PC-3 (cell line): Measurements from ENCODE around the gene ACR. TPM values are rescaled to one million over a fixed set of nuclear protein-coding genes. Genes with fewer than 3 reads are reported as not detected.
"Not testable (repeated sequence)": the region's sequence is repeated elsewhere in the genome, so short reads cannot be mapped to it uniquely, and the experiment has no call there.

Experiments
- ATAC-seq: fragments of 200-7000 bp; cut with Tn5 transposase; 2 replicates; pipeline ENCODE4 v1.9.1; 2020; ENCODE audit warnings: mild to moderate bottlenecking, moderate library complexity
- BruUV-seq: library from RNA; stranded (reverse); fragments of 400-500 nt; replicated peaks from 2 replicates; lab custom pipeline; 2021; lab: Mats Ljungman, UMichigan
- CTCF ChIA-PET: fragments of 300-600 bp; sonication (Branson Sonifier 250); formaldehyde crosslinking; loops from one replicate; lab custom pipeline; 2022; ENCODE audit warnings: antibody characterized with exemption; lab: Charles Lee
- POLR2A ChIA-PET: fragments of 300-600 bp; sonication (Branson Sonifier 250); formaldehyde crosslinking; loops from one replicate; lab custom pipeline; 2022; ENCODE audit warnings: antibody characterized with exemption; ENCODE audit not compliant: unreplicated experiment; lab: Charles Lee
- DNase-seq: peaks from one replicate; pipeline ENCODE4 v3.0.0-alpha.2; 2015
- H2AFZ ChIP-seq: fragments of 300-600 bp; sonication (generic); 2 replicates; pipeline ENCODE4 v1.6.0; 2016; ENCODE audit warnings: antibody characterized with exemption, low read length
- H3F3A ChIP-seq: fragments of 300-600 bp; sonication (generic); one replicate; pipeline ENCODE4 v1.6.0; 2017; ENCODE audit warnings: antibody characterized with exemption, low read length, control low read depth, mild to moderate bottlenecking; ENCODE audit not compliant: unreplicated experiment
- H3K27ac ChIP-seq: fragments of 300-600 bp; sonication (generic); 2 replicates; pipeline ENCODE4 v1.5.1; 2016; ENCODE audit warnings: mild to moderate bottlenecking, low read length
- H3K27me3 ChIP-seq: fragments of 300-600 bp; sonication (generic); 2 replicates; pipeline ENCODE4 v1.6.1; 2016; ENCODE audit warnings: low read length, mixed read lengths
- H3K36me3 ChIP-seq: fragments of 300-600 bp; sonication (generic); 2 replicates; pipeline ENCODE4 v1.6.1; 2016; ENCODE audit warnings: low read depth, mixed run types, low read length, mixed read lengths
- H3K4me1 ChIP-seq: fragments of 300-600 bp; sonication (generic); 2 replicates; pipeline ENCODE4 v1.5.1; 2016; ENCODE audit warnings: low read length; ENCODE audit not compliant: insufficient read depth
- H3K4me2 ChIP-seq: fragments of 300-600 bp; sonication (generic); 2 replicates; pipeline ENCODE4 v1.6.0; 2016; ENCODE audit warnings: low read length
- H3K4me3 ChIP-seq: fragments of 300-600 bp; sonication (generic); 2 replicates; pipeline ENCODE4 v1.5.1; 2016; ENCODE audit warnings: mild to moderate bottlenecking, low read length, mixed read lengths
- H3K79me2 ChIP-seq: fragments of 300-600 bp; sonication (generic); 2 replicates; pipeline ENCODE4 v1.6.1; 2017; ENCODE audit warnings: low read length, mixed read lengths
- H3K9ac ChIP-seq: fragments of 300-600 bp; sonication (generic); 2 replicates; pipeline ENCODE4 v1.6.0; 2016; ENCODE audit warnings: mild to moderate bottlenecking, low read length
- H3K9me2 ChIP-seq: fragments of 300-600 bp; sonication (generic); replicated peaks from 2 replicates; pipeline ENCODE4 v1.6.1; 2016; ENCODE audit warnings: mixed run types, low read length, mixed read lengths
- H3K9me3 ChIP-seq: fragments of 300-600 bp; sonication (generic); 2 replicates; pipeline ENCODE4 v1.6.1; 2016; ENCODE audit warnings: low read length, mixed read lengths
- H4K20me1 ChIP-seq: fragments of 300-600 bp; sonication (generic); 2 replicates; pipeline ENCODE4 v1.6.1; 2016; ENCODE audit warnings: low read length, mixed read lengths
- CTCF ChIP-seq: fragments of 300-600 bp; sonication (generic); conservative IDR thresholded peaks from 2 replicates; pipeline ENCODE4 v1.5.1; 2017; ENCODE audit warnings: antibody characterized with exemption, low read depth, mild to moderate bottlenecking, low read length
- EZH2 ChIP-seq: fragments of 300-600 bp; sonication (generic); IDR thresholded peaks from one replicate; pipeline ENCODE4 v1.6.1; 2017; ENCODE audit warnings: antibody characterized with exemption, mild to moderate bottlenecking, low read length; ENCODE audit not compliant: unreplicated experiment
- EZH2phosphoT487 ChIP-seq: fragments of 300-600 bp; sonication (generic); IDR thresholded peaks from 2 replicates; pipeline ENCODE4 v1.6.1; 2018; ENCODE audit warnings: mild to moderate bottlenecking, antibody characterized with exemption, low read length, borderline replicate concordance
- intact Hi-C: fragments of 100-400 bp; cut with micrococcal nuclease; formaldehyde crosslinking; loops from 2 replicates; pipeline ENCODE4 v1.9.0; 2023
- total RNA-seq: library from RNA; depleted of rRNA; stranded (reverse); fragments of >200 nt; gene quantifications from 2 replicates; pipeline ENCODE4 v1.2.3, GENCODE V29; 2014

Gene ACR
- total RNA-seq, 1 experiment from 2014 or later = not detected

DNA sequence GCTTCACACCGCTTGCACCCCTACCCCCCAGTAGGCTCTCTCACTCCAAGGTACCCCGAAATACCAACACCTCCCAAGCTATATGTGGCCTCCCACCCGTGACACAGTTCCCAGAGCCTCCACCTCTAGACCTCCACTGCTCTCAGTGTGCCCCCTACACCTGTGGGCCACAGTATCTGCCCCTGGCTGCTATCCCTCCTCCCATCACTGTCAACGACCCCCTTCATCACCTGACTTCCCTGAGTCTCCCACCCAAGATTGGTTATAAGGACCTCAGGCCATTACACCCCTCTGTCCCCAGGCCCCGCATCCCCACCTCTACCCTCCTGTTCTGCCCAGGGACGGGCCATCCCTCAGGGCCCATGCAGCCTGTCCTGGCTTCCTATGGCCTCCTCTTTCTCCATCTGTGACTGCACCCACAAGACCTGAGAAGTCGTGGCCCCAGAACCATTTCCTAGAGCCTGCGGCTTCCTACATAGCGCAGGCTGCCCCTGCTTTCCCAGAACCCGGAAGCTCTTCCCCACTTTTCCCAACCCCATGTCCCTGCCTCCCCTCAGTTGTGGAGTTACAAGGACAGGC is 734 bp downstream of the ACR start:
- no peaks in the 10 kb centered on the region for H3K79me2 ChIP-seq
- no peaks in the 10 kb centered on the region for H3K9me3 ChIP-seq
- ATAC-seq (no peak), DNase-seq (no peak)
- no peaks in the 10 kb centered on the region for H3K9me2 ChIP-seq
- H3K27ac ChIP-seq = no peak overlapping the region
- no TSS peak for BruUV-seq
- no peaks in the 10 kb centered on the region for H3K36me3 ChIP-seq
- no peaks in the 10 kb centered on the region for H4K20me1 ChIP-seq
- no peak overlapping the region for H3K4me3 ChIP-seq
- CTCF ChIA-PET = no interaction called here
- H3K9ac ChIP-seq = no peak overlapping the region
- intact Hi-C loops = no loop called here
- no peak overlapping the region for H3K4me2 ChIP-seq
- no peak for TF ChIP-seq EZH2phosphoT487
- no peak for TF ChIP-seq CTCF
- TF ChIP-seq EZH2 = no peak
- H2AFZ ChIP-seq = no peak overlapping the region
- POLR2A ChIA-PET = no interaction called here
- no peaks in the 10 kb centered on the region for H3K4me1 ChIP-seq
- no peaks in the 10 kb centered on the region for H3K27me3 ChIP-seq
- no peaks in the 10 kb centered on the region for H3F3A ChIP-seq

DNA sequence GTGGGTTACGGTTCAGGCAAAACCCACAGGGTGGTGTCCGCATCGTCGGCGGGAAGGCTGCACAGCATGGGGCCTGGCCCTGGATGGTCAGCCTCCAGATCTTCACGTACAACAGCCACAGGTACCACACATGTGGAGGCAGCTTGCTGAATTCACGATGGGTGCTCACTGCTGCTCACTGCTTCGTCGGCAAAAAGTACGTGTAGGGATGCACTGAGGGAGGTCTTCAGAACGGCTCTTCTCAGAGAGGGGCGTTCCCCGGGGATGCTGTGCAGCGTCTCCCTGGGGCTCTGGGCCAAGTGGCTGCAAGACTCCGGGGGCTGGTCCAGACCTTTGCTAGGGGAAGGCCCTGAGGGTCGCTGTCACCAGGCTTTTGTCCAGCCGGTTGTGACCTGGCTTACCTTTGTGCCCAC is 1.3 kb downstream of the ACR start:
- no peak for TF ChIP-seq EZH2phosphoT487
- TF ChIP-seq EZH2 = no peak
- no peak for TF ChIP-seq CTCF
- H3F3A ChIP-seq = no peaks in the 10 kb centered on the region
- ATAC-seq (no peak), DNase-seq (no peak)
- no peaks in the 10 kb centered on the region for H3K9me2 ChIP-seq
- no peaks in the 10 kb centered on the region for H3K4me1 ChIP-seq
- H4K20me1 ChIP-seq = no peaks in the 10 kb centered on the region
- H3K36me3 ChIP-seq = no peaks in the 10 kb centered on the region
- H3K9ac ChIP-seq = no peak overlapping the region
- no peaks in the 10 kb centered on the region for H3K9me3 ChIP-seq
- H3K79me2 ChIP-seq = no peaks in the 10 kb centered on the region
- CTCF ChIA-PET = no interaction called here
- no peak overlapping the region for H3K27ac ChIP-seq
- intact Hi-C loops = no loop called here
- H3K4me3 ChIP-seq = no peak overlapping the region
- H2AFZ ChIP-seq = no peak overlapping the region
- no TSS peak for BruUV-seq
- POLR2A ChIA-PET = no interaction called here
- H3K4me2 ChIP-seq = no peak overlapping the region
- H3K27me3 ChIP-seq = no peaks in the 10 kb centered on the region

DNA sequence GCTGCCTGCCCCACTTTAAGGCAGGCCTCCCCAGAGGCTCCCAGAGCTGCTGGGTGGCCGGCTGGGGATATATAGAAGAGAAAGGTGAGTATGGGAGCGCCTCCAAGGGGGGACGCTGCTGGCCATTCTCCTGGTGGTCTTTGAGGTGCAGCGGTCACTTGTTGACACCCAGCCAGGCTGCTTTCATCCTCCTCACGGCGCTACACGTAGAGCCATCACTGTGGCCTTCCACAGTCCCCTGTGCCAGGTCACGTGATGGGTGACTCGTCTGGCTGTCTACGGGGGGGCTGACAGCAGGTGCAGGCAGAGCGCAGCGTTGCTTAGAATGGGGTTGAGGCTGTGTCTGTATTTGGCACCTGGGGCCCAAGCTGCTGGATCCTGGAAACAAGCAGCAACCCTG is 1.9 kb downstream of the ACR start:
- Histone ChIP-seq H2AFZ (no peak overlapping the region), H3K79me2 (no peaks in the 10 kb centered on the region), H3K9ac (no peak overlapping the region), H4K20me1 (no peaks in the 10 kb centered on the region), H3K4me1 (no peaks in the 10 kb centered on the region), H3F3A (no peaks in the 10 kb centered on the region), H3K4me2 (no peak overlapping the region), H3K36me3 (no peaks in the 10 kb centered on the region), H3K9me2 (no peaks in the 10 kb centered on the region), H3K27ac (no peak overlapping the region), H3K4me3 (no peak overlapping the region), H3K9me3 (no peaks in the 10 kb centered on the region), H3K27me3 (no peaks in the 10 kb centered on the region)
- no TSS peak for BruUV-seq
- DNase-seq = no peak
- ChIA-PET POLR2A (no interaction called here), CTCF (no interaction called here)
- no peak for TF ChIP-seq EZH2
- TF ChIP-seq EZH2phosphoT487 = no peak
- TF ChIP-seq CTCF = no peak
- no peak for ATAC-seq
- intact Hi-C loops = no loop called here

GRCh38 chr22:50740714-50741113 is 2.7 kb downstream of the ACR start:
- H3K36me3 ChIP-seq, H3K79me2 ChIP-seq, H3K27me3 ChIP-seq, POLR2A ChIA-PET, CTCF ChIA-PET, ATAC-seq, H3K9ac ChIP-seq, BruUV-seq, H3K4me2 ChIP-seq, H3K9me2 ChIP-seq, H4K20me1 ChIP-seq, H3K9me3 ChIP-seq, DNase-seq, intact Hi-C loops, H3K4me1 ChIP-seq, H3K4me3 ChIP-seq, H3F3A ChIP-seq, H3K27ac ChIP-seq, H2AFZ ChIP-seq: not testable (repeated sequence)
